IPS-15b (cell line): Measurements from ENCODE around the gene LRP1B.

Experiments used
- H3K27me3 ChIP-seq: one replicate; pipeline ENCODE4 v1.6.1; 2013; ENCODE audit warnings: low read length; ENCODE audit not compliant: control insufficient read depth, insufficient read depth
- H3K36me3 ChIP-seq: one replicate; pipeline ENCODE4 v1.6.1; 2013; ENCODE audit warnings: low read length; ENCODE audit not compliant: control insufficient read depth, insufficient read depth
- H3K4me1 ChIP-seq: one replicate; pipeline ENCODE4 v1.6.1; 2013; ENCODE audit warnings: mild to moderate bottlenecking, low read length; ENCODE audit not compliant: control insufficient read depth, insufficient read depth
- H3K4me3 ChIP-seq: one replicate; pipeline ENCODE4 v1.5.1; 2013; ENCODE audit warnings: low read depth, low read length
- H3K9ac ChIP-seq: one replicate; pipeline ENCODE4 v1.6.1; 2013; ENCODE audit warnings: low read depth, mild to moderate bottlenecking, low read length
- H3K9me3 ChIP-seq: one replicate; pipeline ENCODE4 v1.6.1; 2013; ENCODE audit warnings: mild to moderate bottlenecking, low read length; ENCODE audit not compliant: control insufficient read depth, insufficient read depth

LRP1B gene

GRCh38 chr2:141923657-141924056 is 207.2 kb downstream of the LRP1B start:
- no peak overlapping the region for H3K4me3 ChIP-seq

DNA sequence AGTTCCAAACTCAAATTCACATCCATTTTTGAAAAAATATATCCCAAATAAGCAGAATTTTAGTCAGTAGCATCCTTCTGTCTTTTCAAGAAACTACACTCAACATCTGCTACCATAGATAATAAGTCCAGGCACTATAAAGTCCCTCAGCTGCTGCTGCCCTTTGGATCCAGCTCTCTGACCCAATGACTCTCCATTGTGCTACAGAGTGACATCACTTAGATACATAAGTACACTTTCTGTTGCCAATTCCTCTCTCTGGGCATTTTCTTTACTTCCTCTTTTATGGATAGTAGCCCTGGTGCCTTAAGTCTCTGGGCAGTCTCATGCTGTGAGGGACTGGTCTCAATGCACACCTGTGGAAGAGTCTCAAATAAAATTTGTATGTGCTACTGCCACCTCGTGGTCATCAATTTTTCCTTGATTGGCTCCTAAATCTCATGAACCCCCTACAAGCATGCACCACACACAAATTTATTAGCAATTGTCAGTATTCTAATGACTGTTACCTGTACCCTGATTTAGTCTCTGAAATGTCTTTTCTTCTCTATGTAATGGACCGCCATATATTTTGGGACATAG is 219.2 kb downstream of the LRP1B start:
- Histone ChIP-seq H3K9ac (no peak overlapping the region), H3K9me3 (no peaks in the 10 kb centered on the region), H3K4me1 (peaks cover 4% of the 10 kb centered on the region), H3K27me3 (no peaks in the 10 kb centered on the region), H3K36me3 (no peaks in the 10 kb centered on the region), H3K4me3 (no peak overlapping the region)

More at GRCh38 chr2:141923657-141924056, 207.2 kb downstream of the LRP1B start:
- Histone ChIP-seq H3K27me3 (no peaks in the 10 kb centered on the region), H3K9ac (no peak overlapping the region), H3K9me3 (no peaks in the 10 kb centered on the region), H3K4me1 (no peaks in the 10 kb centered on the region), H3K36me3 (no peaks in the 10 kb centered on the region)

DNA sequence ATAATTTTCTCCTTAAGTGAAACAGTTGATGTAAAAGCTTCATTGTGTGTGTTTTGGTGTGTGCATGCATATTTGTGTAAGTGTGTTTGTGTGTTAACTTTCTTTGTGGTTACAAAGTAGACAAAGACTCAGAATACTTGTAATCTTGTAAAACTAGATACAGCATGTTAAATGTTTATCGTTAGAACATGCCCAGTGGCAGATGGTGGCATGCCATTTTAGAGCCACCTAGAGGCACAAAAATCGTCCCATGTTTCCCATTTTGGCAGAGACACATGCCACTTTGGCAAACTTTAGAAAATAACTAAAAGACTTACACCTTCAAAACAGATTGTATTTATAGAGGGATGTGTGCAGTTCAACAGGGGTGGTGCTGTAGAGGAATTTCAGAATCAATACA is 224.1 kb downstream of the LRP1B start:
- peaks cover 4% of the 10 kb centered on the region for H3K4me1 ChIP-seq
- no peaks in the 10 kb centered on the region for H3K36me3 ChIP-seq
- no peak overlapping the region for H3K9ac ChIP-seq
- H3K4me3 ChIP-seq, result no peak overlapping the region
- H3K9me3 ChIP-seq, result no peaks in the 10 kb centered on the region
- no peaks in the 10 kb centered on the region for H3K27me3 ChIP-seq

DNA sequence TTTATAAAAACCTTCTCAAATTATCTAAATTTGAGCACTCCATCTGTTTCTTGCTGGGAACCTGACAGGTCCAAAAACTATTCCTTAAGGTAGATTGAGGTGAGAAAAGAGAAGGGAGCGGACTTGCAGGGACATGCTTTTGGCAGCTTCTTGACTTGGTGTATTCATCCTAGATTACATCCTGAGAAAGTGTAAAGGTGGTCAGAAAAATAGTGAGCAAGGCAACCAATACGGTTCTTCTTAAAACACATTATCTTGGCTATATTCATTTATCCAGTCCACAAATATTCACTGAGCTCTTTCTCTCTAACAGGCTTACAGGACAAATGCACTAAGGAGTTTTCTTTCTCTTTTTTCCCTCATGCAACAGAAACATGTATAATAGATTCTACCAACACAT is 230.0 kb downstream of the LRP1B start:
- Histone ChIP-seq H3K36me3 (no peaks in the 10 kb centered on the region), H3K4me3 (no peak overlapping the region), H3K27me3 (no peaks in the 10 kb centered on the region), H3K9me3 (no peaks in the 10 kb centered on the region), H3K4me1 (no peaks in the 10 kb centered on the region), H3K9ac (no peak overlapping the region)

- Histone ChIP-seq H3K4me3 (no peak overlapping the region), H3K9me3 (no peaks in the 10 kb centered on the region), H3K36me3 (no peaks in the 10 kb centered on the region), H3K4me1 (no peaks in the 10 kb centered on the region), H3K9ac (no peak overlapping the region), H3K27me3 (no peaks in the 10 kb centered on the region)
These were observed 231.1 kb downstream of the LRP1B start for GRCh38 chr2:141899740-141900139.

DNA sequence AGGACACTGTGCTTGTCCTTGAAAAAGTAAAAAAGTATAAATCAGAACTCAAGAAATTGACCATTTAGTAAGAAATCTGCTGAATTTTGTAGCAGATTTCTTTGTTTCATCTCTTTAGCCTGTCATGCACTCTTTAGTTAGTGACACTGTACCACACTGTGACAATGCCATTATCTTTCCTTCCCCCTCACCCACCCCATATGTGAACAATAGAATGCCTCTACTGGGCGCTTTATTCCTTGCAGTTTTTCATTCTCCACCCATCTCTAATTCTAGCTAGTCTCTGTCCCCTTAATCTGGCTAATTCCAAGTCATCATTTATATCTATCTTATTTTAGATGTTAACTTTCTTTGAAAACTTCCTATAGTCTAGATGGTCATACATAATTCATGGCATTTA is 241.0 kb downstream of the LRP1B start:
- Histone ChIP-seq H3K9me3 (no peaks in the 10 kb centered on the region), H3K27me3 (no peaks in the 10 kb centered on the region)

DNA sequence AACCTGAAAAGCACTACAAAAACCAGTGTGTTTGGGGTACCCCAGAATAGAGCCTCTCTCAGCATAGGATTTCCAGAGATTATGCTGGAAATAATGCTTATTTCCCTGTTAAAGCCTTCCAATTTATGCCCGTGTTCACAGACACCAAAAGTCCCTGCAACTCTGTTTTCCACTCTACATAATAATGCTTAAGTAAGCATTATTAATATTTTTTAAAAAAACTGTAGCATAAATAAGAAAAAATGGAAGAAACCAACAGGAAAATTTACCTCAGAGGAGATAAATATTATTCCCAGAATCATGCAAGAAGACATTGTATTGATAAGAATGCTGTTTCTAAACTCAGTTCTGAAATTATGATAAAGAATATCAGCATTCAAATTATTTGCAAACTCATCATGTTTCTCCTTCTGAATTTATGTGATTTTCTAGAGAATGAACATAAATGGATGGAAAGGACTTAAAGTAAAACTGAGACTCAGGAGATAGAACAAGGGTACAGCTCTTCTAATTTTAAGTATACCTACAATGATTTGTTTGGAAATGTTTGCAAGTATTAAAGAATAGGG is 241.7 kb downstream of the LRP1B start:
- no peaks in the 10 kb centered on the region for H3K27me3 ChIP-seq
- H3K9me3 ChIP-seq, result no peaks in the 10 kb centered on the region
- H3K4me3 ChIP-seq, result no peak overlapping the region
- H3K36me3 ChIP-seq, result no peaks in the 10 kb centered on the region
- H3K9ac ChIP-seq, result no peak overlapping the region
- H3K4me1 ChIP-seq, result no peaks in the 10 kb centered on the region

More for the DNA sequence above, 241.0 kb downstream of the LRP1B start:
- no peaks in the 10 kb centered on the region for H3K36me3 ChIP-seq
- no peak overlapping the region for H3K9ac ChIP-seq
- no peak overlapping the region for H3K4me3 ChIP-seq
- no peaks in the 10 kb centered on the region for H3K4me1 ChIP-seq

DNA sequence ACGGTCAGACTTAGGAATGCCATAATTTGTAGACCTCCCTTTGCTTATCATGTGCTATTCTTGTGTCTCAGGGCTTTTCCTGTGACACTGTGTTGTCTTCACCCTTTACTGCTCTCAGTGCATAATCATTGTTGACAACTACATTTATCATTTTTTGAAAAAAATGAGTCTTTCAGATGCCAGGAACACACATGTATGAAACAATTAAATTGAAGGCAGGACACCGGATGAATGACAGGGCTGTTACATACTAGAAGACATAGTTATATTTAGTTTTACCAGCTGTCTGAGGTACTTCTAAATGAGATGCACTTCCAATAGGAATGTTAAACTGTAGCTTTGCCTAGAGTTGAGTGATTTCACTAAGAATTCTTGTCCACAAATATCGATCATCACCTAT is 243.5 kb downstream of the LRP1B start:
- H3K27me3 ChIP-seq, result no peaks in the 10 kb centered on the region
- H3K9ac ChIP-seq, result no peak overlapping the region
- H3K9me3 ChIP-seq, result no peaks in the 10 kb centered on the region
- no peaks in the 10 kb centered on the region for H3K36me3 ChIP-seq
- no peak overlapping the region for H3K4me3 ChIP-seq
- H3K4me1 ChIP-seq, result no peaks in the 10 kb centered on the region

DNA sequence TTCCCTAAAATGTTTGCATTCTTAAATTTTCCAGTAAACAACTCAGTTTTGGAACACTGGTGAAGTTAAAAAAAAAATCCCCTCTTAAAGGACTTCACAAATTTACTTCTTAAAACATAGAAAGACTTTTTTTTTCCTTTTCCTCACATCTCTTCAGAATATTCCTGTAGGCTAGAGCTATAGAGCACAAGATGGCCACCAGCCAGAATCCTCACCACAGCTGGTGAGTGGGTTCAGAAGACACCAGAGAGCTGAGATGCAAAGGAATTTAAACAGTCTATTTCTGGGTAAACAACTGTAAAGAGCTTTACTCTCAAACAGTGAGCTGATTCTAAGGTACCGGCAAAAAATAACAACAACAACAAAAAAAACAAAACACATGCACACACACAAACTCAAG is 252.8 kb downstream of the LRP1B start:
- no peak overlapping the region for H3K9ac ChIP-seq
- H3K4me3 ChIP-seq, result no peak overlapping the region
- no peaks in the 10 kb centered on the region for H3K9me3 ChIP-seq
- peaks cover 3% of the 10 kb centered on the region for H3K4me1 ChIP-seq
- no peaks in the 10 kb centered on the region for H3K36me3 ChIP-seq
- H3K27me3 ChIP-seq, result no peaks in the 10 kb centered on the region

DNA sequence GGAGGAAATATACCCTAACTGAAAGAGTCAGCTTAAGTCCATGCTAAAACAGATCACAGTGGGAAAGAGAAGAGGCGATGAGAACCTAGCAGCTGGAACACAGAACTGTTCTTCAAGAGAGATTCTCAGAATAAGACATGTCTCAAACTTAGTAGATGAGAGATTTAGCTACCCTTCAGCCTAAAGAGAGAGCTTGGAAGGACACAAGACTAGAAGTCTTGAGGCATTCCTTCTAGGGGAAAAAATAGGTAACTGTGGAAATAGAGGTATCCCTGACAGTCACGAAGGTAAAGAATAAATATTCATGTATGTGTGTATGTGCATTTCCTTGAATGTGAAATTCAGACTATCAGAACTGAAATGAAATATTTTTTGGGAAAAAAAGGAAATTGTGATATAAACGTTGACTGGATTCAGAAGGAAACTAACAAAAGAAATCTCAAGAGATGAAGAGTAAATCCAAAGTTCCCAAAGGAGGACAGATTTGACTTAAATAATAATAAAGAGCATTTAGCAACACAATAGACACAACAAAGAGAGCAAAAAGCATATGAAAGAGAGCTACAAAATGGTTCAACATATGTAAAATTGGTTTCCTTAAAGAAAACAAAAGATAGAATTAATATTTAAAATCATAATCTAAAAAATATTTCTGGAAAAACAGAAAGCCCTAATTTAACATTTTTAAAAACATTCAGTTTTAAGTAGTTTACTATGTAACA is 258.7 kb downstream of the LRP1B start:
- Histone ChIP-seq H3K9me3 (no peaks in the 10 kb centered on the region), H3K4me1 (peaks cover 11% of the 10 kb centered on the region), H3K4me3 (peak overlapping the region; percentile 0), H3K36me3 (no peaks in the 10 kb centered on the region), H3K27me3 (no peaks in the 10 kb centered on the region), H3K9ac (no peak overlapping the region)

DNA sequence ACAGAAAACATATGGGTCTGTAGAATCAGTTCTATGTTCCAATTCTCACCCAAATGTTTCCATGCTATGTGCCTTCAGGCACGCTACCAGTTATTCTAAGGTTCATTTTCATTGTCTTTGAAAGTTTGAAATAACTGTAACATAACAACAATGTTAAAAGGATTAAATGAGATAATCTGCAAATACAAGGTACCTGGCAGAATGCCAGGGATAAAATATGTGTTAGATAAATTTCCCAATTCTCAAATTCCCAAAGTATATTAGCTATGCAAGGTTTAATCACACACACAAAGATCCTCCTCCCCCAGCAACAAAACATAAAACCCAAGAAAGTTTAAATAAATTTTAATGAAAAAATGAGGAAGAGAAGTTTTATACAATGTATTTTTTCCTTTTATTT is 261.2 kb downstream of the LRP1B start:
- no peak overlapping the region for H3K4me3 ChIP-seq
- no peaks in the 10 kb centered on the region for H3K36me3 ChIP-seq
- H3K4me1 ChIP-seq, result peaks cover 11% of the 10 kb centered on the region
- H3K27me3 ChIP-seq, result no peaks in the 10 kb centered on the region
- H3K9ac ChIP-seq, result no peak overlapping the region
- no peaks in the 10 kb centered on the region for H3K9me3 ChIP-seq

DNA sequence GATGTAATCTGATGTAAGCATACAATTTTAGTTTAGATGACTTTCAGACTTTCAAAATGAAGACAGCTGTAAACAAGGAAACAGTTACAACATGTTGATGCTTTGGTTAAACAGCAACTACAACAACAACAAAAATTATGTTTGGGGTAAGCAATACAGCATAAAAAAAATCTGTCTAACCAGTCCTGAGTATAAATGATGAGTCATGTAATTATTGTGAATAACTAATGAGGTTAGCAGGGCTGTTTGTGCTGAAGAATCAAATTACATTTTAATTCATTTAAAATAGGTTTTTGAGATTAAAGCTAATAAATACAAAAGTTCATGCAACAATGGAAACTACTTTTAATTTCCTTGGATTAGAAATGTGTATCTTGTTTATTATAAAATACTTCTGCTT is 266.9 kb downstream of the LRP1B start:
- no peaks in the 10 kb centered on the region for H3K4me1 ChIP-seq
- no peaks in the 10 kb centered on the region for H3K27me3 ChIP-seq
- H3K4me3 ChIP-seq, result no peak overlapping the region
- H3K9me3 ChIP-seq, result no peaks in the 10 kb centered on the region
- no peaks in the 10 kb centered on the region for H3K36me3 ChIP-seq
- no peak overlapping the region for H3K9ac ChIP-seq
